SH-SY5Y (cell line): ENCODE results near the gene CCDC190.

ENCODE experiments used
- GATA2 ChIP-seq: IDR thresholded peaks from 2 replicates; pipeline ENCODE4 v1.6.1; 2011; ENCODE audit warnings: mild to moderate bottlenecking, low read depth, low read length
- GATA3 ChIP-seq: IDR thresholded peaks from 2 replicates; pipeline ENCODE4 v1.6.1; 2011; ENCODE audit warnings: low read depth, mild to moderate bottlenecking, low read length, moderate library complexity

- no peak for TF ChIP-seq GATA3
- no peak for TF ChIP-seq GATA2
Observed at GRCh38 chr1:162861625-162862024, 650 bp upstream of the CCDC190 start.
